GM15510 (cell line): ENCODE results near the gene BCAT1.

ENCODE experiments used
- POLR2A ChIP-seq: IDR thresholded peaks from 3 replicates; pipeline ENCODE4 v1.6.1; 2011; ENCODE audit warnings: borderline replicate concordance; ENCODE audit not compliant: insufficient read length; ENCODE audit errors: extremely low read depth

Gene BCAT1

DNA sequence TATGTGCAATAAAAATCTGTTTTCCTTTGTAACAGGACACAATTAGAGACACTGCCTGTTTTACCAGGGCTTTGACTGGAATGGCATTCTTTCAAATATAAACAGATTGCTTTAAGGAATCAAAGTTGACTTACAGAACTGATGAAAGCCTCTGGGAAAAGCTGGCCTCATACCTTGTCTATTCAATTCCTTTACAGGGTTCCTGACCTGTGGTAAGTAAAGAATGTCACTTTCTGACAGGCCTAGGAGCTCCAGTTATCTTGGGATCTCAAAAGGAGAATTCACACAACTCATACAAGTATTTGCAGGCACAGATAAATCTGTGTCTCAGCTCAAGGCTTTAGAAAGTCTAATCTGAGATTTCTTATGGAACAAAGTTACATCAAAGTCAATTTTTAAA is 88.4 kb downstream of the BCAT1 start:
- no peak for TF ChIP-seq POLR2A

DNA sequence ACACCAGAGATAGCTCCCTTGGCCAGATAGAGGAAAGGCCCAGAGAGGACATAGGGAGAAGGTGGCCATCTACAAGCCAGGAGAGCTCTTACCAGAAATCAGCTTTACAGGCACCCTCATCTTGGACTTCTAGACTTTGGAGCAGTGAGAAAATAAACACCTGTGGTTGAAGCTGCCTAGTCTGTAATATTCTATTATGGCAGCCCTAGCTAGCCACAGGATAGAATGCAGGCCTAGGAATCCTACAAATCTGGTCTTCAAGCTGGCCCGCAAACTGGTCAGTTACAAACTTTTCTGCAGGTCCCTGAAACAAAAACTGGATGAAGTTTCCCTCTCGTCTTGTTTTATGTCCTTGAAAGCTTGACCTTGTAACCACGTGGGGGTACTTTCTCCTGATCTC is 92.4 kb downstream of the BCAT1 start:
- no peak for TF ChIP-seq POLR2A

- TF ChIP-seq POLR2A, result no peak
Measured at GRCh38 chr12:24854908-24855307, 94.0 kb downstream of the BCAT1 start.

- TF ChIP-seq POLR2A, result no peak
Measured at GRCh38 chr12:24854017-24854416, 94.9 kb downstream of the BCAT1 start.

- no peak for TF ChIP-seq POLR2A
Measured at GRCh38 chr12:24853588-24853987, 95.3 kb downstream of the BCAT1 start.

DNA sequence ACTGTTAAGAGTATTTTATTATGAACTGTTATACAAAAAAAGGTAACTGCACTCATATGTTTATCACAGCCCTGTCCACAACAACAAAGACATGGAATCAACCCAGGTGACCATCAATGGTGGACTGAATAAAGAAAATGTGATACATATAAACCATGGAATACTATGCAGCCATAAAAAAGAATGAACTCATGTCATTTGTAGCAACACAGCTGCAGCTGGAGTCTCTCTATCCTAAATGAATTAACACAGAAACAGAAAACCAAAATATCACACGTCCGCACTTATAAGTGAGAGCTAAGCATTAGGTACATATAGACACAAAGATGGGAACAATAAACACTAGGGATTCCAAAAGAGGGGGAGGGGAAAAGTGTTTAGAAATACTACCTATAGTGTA is 95.8 kb downstream of the BCAT1 start:
- TF ChIP-seq POLR2A, result no peak

- no peak for TF ChIP-seq POLR2A
Measured at GRCh38 chr12:24852420-24852819, 96.5 kb downstream of the BCAT1 start.

DNA sequence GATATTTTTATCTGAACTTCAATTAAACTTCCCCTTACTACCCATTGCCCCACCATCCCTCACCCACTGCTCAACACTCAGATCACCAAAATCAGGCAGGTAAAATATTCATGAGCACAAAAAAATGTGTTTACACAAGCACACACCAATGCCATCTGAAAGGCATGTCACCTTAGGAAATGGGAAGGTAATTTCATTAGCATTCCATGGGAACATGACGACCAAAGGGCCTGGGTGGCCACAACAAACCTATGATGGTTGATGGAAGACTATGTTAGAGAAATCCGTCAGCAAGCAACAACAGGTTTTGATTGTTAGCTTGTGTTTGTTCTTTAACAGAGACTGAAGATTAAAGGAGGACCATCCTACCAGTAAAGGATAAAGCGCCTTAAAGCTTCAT is 97.6 kb downstream of the BCAT1 start:
- no peak for TF ChIP-seq POLR2A

- TF ChIP-seq POLR2A, result no peak
Measured at GRCh38 chr12:24850496-24850895, 98.4 kb downstream of the BCAT1 start.

DNA sequence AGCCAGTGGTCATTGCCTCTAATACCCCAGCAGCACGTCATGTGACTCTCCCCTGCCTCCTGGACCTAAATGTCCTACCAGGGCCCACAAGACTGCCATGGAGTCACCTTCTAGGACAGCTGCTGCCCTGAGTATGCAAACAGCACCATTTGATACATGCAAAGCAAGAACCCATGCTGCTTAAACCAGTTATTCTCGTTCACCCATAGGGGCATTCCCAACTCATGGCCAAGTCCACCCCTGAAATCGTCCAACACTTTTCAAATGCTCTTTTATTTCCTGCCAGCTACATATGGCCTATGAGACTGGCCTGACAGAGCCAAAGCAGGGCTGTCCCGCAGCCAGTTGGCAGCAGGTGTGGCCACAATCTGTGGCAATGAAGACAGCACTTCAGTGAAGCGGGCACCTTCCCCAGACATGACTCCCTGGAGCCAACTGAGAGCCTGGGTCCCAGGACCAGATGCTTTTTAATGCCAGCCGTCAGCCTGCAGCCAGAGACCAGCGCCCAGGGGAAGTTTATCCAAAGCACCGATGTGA is 99.9 kb downstream of the BCAT1 start:
- no peak for TF ChIP-seq POLR2A

- no peak for TF ChIP-seq POLR2A
Measured at GRCh38 chr12:24846689-24847088, 102.2 kb downstream of the BCAT1 start.

GRCh38 chr12:24845615-24846014 is 103.3 kb downstream of the BCAT1 start:
- no peak for TF ChIP-seq POLR2A

GRCh38 chr12:24840046-24840800 is 108.7 kb downstream of the BCAT1 start:
- no peak for TF ChIP-seq POLR2A

- peak; percentile 15 for TF ChIP-seq POLR2A
Measured at GRCh38 chr12:24839268-24839791, 109.6 kb downstream of the BCAT1 start.

DNA sequence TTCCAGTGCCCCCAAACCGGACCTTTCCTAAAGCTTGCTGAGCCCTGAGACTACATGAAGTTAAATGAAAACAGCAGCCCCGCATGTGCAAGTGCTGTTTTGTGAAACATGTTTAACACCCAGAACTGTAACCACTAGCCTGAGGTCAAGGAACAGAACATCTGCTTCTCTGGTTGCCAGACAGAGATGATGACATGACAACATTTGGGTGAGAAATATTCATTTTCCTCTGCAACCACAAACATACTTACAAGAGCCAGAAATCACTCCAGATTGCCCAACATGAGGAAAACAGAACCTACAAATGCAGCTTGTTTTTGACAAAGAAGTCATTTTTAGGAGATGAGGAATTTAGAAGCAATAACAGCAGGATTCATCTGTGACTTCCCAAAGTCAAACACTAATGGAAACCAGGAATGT is 110.4 kb downstream of the BCAT1 start:
- TF ChIP-seq POLR2A, result no peak

DNA sequence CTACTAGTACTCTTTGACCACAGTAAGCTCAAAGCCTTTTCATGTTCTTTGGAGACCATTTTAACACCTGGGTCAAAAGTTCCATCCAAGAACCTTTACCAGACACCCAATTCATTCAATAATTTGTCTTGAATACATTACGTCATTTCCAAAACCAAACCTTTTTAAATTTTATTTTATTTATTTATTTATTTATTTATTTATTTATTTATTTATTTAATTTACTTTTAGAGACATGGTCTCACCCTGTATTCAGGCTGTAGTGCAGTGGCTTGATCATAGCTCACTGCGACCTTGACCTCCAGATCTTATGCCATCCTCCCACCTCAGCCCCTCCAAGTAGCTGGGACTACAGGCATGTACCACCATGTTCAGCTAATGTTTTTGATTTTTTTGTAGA is 113.5 kb downstream of the BCAT1 start:
- TF ChIP-seq POLR2A, result no peak
